Stimulated activated CD8-positive, alpha-beta memory T cell treated with anti-CD3 and anti-CD28 coated beads, Interleukin-4, amount 100 ng/mL, for 1 hour (primary cell): ENCODE measurements around the gene STARD13.

Source experiments
- DNase-seq, 2 donors: peaks; one replicate each; pipeline ENCODE4 v3.0.0-alpha.2; 2020; ENCODE audit warnings: low read depth in 2 of 2, low spot score in 1 of 2

Gene STARD13

GRCh38 chr13:33100886-33101285 lies 184.7 kb downstream of the STARD13 start:
- DNase-seq = no peak

- DNase-seq = no peak
Measured at GRCh38 chr13:33099860-33100259, 185.7 kb downstream of the STARD13 start.

GRCh38 chr13:33096886-33097605 lies 188.5 kb downstream of the STARD13 start:
- DNase-seq = no peak

- no peak for DNase-seq
Measured at GRCh38 chr13:33092073-33092987, 193.2 kb downstream of the STARD13 start.

GRCh38 chr13:33091415-33091774 lies 194.2 kb downstream of the STARD13 start:
- no peak for DNase-seq

GRCh38 chr13:33090755-33091414 lies 194.7 kb downstream of the STARD13 start:
- no peak for DNase-seq

- no peak for DNase-seq
Measured at GRCh38 chr13:33089311-33089710, 196.2 kb downstream of the STARD13 start.

GRCh38 chr13:33087790-33088189 lies 197.8 kb downstream of the STARD13 start:
- DNase-seq = no peak

- DNase-seq = no peak
Measured at GRCh38 chr13:33087091-33087490, 198.5 kb downstream of the STARD13 start.

GRCh38 chr13:33083054-33083453 lies 202.5 kb downstream of the STARD13 start:
- DNase-seq = no peak

GRCh38 chr13:33081666-33082065 lies 203.9 kb downstream of the STARD13 start:
- DNase-seq = no peak

- no peak for DNase-seq
Measured at GRCh38 chr13:33080972-33081590, 204.5 kb downstream of the STARD13 start.

GRCh38 chr13:33079960-33080359 lies 205.6 kb downstream of the STARD13 start:
- DNase-seq = no peak

- no peak for DNase-seq
Measured at GRCh38 chr13:33078263-33078662, 207.3 kb downstream of the STARD13 start.

- DNase-seq = no peak
Measured at GRCh38 chr13:33076001-33076992, 209.3 kb downstream of the STARD13 start.

GRCh38 chr13:33073338-33073737 lies 212.2 kb downstream of the STARD13 start:
- no peak for DNase-seq

GRCh38 chr13:33072759-33073158 lies 212.8 kb downstream of the STARD13 start:
- DNase-seq = no peak

GRCh38 chr13:33072282-33072681 lies 213.3 kb downstream of the STARD13 start:
- DNase-seq = no peak

GRCh38 chr13:33070713-33071112 lies 214.8 kb downstream of the STARD13 start:
- DNase-seq = no peak

- no peak for DNase-seq
Measured at GRCh38 chr13:33069365-33069764, 216.2 kb downstream of the STARD13 start.
